Stimulated activated CD8-positive, alpha-beta memory T cell treated with anti-CD3 and anti-CD28 coated beads, Interleukin-4, amount 100 ng/mL, for 24 hours (primary cell): ENCODE measurements around the gene DNMT3B.
"Not testable (repeated sequence)": the region's sequence is repeated elsewhere in the genome, so short reads cannot be mapped to it uniquely, and the experiment has no call there.

Source experiments
- DNase-seq: peaks from one replicate; pipeline ENCODE4 v3.0.0-alpha.2; 2020; ENCODE audit warnings: low read depth

Gene DNMT3B

DNA sequence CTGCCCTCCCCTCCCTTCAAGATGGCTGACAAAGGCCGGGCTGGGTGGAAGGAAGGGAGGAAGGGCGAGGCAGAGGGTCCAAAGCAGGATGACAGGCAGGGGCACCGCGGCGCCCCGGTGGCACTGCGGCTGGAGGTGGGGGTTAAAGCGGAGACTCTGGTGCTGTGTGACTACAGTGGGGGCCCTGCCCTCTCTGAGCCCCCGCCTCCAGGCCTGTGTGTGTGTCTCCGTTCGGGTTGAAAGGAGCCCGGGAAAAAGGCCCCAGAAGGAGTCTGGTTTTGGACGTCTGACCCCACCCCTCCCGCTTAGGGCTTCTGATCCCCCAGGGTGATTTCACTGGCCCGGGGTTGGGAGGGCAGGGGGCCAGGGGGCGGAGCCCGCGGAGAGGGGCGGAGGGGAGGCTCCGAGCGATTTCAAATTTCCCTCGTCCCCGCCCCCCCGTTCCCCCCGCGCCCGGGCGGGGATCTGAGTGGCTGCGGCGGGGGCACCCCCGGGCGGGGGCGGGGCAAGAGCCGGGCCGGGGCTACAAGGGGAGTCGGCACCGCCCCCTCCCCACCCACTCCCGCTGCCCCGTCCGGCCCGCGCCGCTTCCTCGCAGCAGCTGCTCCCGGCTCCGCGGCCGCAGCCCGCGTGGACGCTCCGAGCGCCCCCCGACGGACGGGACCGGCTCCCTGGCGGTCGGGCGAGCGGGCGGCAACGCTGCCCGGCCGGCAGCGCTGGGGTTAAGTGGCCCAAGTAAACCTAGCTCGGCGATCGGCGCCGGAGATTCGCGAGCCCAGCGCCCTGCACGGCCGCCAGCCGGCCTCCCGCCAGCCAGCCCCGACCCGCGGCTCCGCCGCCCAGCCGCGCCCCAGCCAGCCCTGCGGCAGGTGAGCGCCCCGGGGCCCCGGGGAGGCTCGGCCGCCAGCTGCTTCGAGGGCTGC lies at the start of gene DNMT3B:
Gene DNMT3B (plus strand): TSS at position 555 of the 923 bp plus-strand sequence. CDS start 17,939 bp downstream, outside the sequence.
- peak; percentile 73 for DNase-seq

DNA sequence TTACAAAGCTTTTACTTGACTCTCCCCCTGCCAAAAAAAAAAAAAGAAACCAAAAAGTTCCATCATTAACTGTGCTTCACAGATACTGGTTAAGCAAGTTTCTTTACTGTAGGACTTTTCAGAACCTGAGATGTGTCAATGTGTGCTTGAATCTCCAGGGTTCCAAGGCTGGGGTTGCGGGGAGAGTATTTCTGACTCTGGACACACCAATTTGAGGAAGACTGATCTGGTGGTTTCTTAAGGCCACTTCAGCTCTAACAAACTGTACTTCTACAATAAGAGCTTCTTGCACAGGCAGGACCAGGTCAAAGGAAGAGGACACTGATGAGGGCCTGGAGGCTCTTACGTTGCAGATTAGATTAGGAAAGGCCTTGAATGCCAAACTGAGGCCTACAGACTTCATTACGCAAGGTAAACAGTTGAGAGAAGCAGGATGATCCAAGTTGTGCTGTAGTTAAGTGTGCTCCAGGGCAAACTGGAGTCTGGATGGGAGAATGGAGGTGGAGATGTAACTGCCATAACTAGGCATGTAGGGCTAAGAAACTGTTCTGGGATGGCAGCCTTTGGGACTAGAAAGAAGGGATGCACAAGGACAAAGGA lies 43.3 kb upstream of the DNMT3B start:
- DNase-seq, result no peak

DNA sequence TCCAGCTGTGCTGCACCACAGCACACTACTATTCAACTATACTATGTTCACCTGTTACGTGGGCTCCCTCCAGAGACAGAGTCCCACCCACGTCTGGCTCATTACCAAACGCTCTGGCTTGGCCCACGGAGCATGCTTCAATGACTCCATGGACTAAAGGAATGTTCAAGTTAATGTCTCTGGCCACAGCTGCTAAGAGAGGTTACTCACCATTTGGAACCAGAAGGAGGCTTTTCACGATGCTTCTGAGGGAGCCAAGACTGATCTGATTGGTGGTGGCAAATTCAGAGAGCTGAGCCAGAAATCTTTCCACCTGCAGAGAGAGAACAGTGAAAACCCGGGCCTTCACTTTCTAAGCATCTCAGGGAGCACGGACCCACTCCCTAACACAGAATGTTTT lies 34.5 kb upstream of the DNMT3B start:
- no peak for DNase-seq

DNA sequence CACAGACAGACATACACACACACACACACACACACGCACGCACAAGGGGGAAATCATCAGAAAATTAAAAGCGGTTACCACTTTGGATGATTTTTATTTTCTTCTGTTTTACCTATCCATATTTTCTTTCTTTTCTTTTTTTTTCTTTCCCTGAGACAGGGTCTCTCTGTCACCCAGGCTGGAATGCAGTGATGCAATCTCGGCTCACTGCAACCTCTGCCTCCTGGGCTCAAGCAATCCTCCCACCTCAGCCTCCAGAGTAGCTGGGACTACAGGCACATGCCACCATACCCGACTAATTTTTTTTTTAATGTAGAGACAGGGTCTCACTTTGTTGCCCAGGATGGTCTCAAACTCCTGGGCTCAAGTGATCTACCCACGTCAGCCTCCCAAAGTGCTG lies 33.8 kb upstream of the DNMT3B start:
- DNase-seq, result not testable (repeated sequence)

DNA sequence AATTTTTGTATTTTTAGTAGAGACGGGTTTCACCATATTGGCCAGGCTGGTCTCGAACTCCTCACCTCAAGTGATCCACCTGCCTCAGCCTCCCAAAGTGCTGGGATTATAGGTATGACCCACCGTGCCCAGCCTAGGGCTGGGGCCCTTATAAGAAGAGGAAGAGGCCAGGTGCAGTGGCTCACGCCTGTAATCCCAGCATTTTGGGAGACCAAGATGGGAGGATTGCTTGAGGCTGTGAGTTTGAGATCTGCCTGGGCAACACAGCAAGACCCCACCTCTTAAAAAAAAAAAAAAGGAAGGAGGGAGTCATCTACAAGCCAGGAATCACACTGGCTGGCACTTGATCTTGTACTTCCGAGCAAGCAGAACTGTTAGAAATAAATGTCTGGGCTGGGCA lies 32.9 kb upstream of the DNMT3B start:
- not testable (repeated sequence) for DNase-seq

DNA sequence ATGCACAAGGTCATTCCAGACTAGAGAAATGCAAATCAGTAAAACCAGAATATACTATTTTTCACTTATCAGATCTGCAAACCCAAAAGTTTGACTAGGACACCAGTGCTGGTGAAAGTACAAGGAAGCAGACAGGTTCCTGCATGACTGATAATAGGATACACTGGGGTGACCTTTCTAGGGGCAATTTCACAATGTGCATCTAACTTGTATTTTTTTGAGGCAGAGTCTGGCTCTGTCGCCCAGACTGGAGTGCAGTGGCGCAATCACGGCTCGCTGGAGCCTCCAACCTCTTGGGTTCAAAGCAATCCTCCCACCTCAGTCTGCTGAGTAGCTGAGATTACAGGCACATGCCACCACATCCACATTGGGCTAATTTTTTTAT lies 30.3 kb upstream of the DNMT3B start:
- DNase-seq, result no peak

DNA sequence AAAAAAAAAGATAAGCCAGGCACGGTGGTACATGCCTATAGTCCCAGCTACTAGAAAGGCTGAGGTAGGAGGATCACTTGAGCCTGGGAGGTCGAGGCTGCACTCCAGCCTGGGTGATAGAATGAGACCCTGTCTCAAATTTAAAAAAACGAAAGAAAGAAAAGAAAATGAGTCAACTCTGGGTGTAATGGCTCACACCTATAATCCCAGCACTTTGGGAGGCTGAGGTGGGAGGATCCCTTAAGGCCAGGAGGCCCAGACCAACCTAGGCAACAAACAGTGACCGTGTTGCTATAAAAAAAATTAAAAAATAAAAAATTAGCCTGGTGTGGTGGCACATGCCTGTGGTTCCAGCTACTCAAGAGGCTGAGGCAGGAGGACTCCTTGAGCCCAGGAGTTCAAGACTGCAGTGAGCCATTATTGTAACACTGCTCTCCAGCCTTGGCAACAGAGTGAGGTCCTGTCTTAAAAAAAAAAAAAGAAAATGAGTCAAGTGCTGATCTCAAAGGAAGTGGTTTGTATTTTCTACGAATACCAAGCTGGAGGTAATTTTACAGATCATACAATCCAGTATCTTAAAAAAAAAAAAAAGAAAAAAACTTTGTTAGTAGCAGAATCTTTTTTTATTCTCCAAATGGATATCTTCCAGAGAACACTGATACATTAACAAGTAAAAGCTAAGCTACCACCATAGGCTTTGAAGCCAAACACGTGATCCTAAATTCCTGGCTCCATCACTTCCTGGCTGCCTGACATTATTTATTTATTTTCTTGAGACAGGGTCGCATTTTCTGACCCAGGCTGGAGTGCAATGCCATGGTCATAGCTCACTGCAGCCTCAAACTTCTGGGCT lies 24.6 kb upstream of the DNMT3B start:
- DNase-seq, result no peak

DNA sequence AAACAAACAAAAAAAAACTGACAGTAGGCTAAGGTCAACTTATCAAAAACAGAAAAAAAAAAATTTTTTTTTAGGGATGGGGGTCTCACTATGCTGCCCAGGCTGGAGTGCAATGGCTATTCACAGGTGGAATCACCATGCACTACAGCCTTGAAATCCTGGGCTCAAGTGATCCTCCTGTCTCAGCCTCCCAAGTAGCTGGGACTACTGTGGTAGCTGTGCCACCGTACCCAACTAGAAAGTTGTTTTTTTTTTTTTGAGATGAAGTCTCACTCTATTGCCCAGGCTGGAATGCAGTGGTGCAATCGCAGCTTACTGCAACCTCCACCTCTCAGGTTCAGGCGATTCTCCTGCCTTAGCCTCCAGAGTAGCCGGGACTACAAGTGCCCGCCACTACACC lies 21.0 kb upstream of the DNMT3B start:
- DNase-seq, result no peak

DNA sequence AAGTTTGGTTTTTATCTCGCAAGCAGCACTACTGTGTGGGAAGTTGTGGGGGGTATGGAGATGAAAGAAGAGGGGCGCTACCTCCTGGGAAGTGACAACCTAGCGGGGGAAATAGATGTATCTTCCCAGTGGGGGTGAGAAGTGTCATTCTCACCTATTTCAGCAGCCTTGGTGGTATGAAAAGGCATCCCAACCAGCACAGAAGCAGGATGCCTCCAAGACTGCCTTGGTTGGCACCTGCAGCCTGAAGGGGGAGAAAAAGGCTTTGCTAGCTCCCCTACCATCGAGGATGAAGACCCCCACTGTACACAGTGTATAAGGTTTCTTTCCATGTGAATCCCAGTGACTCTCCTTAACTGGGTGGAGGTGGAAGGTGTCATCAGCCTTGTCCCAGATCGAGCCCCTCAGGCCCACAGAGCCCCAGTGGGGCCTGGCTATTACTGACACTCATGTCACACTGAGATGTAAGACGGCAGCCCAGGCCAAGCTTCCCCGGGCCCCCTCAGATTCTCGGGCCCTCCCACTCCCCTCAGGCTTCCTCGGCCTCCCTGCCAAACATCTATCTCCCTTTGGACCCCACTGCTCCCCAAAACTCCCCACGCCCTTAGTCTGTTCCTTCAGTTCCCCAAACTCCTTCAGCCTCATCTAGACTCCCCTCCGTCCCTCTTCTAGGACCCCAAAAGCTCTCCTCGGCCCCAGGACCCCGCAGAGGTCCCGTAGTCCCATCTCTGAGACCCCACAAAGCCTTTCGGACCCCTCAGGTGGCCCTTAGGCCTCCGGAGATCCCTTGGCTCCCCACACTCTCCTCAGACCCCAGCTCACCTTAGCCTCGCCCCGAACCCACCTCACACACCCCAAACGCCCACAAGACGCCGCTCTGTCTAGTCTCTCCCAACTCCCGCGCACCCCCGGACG lies 19.6 kb upstream of the DNMT3B start:
- no peak for DNase-seq

DNA sequence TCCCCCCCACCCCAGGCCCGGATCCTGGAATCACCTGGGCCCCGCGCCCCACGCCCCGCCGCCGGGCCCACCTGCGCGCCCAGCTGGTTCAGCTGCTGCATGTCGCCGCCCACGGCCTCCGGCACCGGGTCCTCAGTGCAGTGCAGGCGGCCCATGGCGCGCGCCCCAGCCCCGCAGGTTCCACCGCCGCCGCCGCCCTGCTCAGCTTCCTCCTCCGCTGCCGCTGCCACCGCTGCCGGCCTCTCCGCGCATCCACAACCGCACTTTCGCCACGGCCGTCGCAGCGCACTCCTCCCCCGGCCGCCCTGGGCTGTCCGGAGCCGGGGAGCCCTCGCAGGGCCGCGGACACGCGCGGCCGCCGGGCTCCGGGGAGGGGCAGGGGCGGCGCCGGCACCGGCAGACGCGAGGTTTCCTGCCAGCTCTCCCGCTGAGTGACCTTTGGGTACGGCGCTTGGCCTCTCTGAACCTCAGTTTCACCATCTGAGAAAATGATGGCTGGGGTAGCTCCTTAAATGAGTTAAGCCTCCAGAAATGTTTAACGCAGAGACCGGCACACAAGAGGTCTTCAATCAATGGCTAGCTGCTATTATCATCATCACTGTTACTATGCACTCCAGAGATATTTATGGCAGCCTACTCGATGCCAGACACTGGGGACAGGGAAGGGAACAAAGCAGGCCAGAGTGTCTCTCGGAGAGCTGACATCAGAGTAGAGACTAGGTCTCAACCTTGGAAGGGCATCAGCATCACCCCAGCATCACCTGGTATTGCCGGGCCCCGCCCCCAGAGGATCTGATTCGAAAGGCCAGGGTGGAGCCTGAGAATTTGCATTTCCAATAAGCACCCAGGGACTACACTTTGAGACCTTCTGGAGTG lies 18.7 kb upstream of the DNMT3B start, which contains the start of gene COMMD7:
Gene COMMD7 (minus strand): TSS at position 231 of the 876 bp plus-strand sequence. CDS start 76 bp downstream, at position 155.
- DNase-seq, result peak; percentile 44

DNA sequence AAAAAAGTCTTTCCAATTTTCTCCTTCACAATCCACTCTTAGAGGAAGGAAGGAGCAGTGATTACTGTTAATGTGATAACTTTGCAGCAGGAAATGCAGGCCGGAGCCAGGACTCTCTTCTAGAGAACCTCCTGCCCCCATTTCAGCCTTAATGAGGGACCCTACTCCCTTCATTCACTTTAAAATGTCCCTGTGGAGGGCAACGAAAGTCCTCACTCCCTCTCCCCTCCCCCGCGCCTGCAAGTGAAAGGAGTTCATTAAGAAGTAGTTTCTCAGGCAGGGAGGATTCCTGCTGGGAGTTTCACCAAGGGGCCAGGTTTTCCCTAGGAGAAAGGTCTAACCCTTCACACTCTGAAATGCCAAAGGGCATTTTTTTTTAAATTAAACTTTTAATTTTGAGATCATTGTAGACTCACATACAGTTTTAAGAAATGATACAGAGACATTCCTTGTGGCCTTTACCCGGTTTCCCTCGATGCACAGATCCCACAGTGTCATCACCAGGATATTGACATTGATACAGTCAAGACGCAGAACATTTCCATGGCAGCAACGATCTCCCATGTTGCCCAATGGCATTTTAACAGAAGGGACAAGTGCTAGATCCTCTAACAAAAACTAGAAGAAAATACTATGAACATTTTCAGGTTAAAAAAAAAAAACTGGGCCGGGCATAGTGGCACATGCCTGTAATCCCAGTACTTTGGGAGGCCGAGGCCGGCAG lies 12.1 kb upstream of the DNMT3B start:
- DNase-seq, result no peak

DNA sequence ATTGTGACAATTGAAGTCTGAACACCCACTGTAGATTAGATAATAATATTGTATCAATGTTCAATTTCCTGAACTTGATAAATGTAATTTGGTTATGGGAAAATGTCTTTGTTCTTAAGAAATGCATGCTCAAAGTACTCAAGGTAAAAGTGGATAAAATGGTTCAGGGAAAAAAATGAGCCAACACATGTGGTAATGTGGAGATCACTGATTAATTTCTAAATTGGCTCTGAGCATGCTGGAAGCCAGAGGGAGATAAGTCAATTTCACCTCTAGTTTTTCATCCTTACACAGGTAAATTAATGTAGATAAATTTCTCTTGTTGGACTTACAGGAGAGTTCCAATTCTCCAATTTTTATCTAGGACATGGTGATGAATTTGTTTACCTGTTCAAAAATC lies 10.9 kb upstream of the DNMT3B start:
- no peak for DNase-seq

DNA sequence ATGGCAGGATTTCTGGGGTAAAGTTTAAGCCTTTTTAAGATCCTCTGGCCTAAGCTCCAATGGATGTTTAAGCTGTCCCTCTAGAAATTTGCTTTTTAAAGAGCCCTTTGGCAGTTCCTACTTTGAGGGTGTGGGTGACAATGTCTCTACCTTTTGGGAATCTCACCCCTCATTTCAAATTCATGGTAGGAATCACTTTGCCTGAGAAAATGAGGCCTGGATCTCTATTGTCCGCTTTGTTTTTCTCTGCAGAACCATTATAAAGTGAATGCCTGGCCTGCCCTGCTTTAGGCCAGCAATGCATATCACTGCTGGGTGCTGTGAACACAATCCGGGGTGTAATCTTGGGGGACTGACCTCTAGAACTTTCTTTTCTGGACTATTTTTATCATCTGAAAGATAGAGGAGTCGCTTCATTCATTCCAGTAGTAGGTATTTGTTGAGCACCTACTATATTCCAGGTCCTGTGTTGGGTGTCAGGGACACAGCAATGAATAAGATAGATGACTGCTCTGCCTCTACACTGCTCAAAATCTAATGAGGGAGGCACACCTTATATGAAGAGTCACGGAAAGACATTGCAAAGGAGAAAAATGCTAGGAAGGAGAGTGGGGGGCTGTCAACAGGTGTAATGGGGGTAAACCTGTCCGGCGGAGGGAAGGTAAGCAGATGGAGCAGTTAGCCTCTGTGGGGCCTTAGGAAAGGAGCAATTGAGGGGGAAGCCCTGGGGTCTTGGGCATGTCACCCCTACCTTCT lies 10.3 kb upstream of the DNMT3B start:
- no peak for DNase-seq

DNA sequence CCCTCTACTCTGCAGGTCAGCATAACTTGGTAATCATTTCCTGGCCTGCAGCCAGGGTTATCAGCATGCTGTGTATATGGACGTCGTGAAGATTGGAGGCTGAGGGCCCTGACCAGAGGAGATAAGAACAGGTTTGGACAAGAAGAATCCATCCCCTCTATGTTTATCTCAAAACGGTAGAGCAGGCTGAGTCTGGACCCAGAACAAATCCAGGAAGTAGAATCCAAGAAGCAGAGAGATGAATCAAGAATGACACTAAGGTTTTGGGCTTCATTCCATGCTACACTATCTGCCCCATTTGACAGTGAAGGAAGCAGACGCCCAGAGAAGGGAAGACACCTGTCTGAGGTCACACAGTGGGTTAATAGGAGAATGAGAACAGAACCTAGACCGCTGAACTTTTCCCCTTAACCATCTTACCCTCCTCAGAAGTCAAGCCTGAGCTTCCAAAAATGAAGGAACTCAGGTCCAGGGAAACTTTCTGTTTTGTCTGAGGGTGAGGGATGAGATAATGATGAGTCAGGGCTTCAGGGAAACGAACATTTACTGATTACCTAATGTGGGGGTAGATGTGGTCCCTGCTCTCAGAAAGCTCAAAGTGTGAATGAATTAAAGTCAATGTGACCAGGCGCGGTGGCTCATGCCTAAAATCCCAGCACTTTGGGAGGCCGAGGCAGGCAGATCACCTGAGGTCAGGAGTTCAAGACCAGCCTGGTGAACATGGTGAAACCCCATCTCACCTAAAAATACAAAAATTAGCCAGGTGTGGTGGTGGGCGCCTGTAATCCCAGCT lies 9.5 kb upstream of the DNMT3B start:
- DNase-seq, result no peak

DNA sequence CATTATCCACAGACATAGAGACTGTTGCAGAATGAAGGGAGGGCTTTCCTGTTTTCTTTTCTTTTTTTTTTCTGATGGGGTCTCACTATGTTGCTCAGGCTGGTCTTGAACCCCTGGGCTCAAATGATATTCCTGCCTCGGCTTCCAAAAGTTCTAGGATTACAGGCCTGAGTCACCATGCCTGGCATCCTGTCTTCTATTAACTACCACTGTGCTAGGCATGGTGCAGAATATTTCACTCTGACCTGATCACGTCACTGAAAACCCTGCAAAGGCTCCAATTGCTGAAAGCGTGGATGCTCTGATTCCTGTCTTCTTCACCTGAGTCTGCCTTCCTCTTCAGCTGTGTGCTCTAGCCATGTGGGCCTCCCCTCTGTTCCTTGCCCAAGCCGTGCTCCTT lies 8.5 kb upstream of the DNMT3B start:
- no peak for DNase-seq

DNA sequence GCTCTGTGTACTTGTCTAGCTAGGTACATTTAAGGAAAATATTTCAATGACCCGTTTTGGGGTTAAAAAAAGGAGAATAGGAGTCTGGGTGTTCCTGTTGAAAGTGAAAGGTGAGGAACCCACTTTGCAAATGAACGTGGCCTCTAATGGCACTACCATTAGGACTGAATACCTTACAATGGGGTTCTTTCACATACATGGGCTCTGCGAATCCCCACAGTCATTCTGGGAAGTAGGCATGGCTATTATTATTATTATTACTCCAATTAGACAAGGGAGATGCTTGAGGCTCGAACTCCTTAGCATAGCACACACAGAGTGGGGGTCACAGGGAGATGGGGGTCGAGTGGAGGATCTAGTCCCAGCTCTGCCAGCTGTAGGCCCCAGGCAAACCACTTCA lies 6.0 kb upstream of the DNMT3B start:
- DNase-seq, result no peak

DNA sequence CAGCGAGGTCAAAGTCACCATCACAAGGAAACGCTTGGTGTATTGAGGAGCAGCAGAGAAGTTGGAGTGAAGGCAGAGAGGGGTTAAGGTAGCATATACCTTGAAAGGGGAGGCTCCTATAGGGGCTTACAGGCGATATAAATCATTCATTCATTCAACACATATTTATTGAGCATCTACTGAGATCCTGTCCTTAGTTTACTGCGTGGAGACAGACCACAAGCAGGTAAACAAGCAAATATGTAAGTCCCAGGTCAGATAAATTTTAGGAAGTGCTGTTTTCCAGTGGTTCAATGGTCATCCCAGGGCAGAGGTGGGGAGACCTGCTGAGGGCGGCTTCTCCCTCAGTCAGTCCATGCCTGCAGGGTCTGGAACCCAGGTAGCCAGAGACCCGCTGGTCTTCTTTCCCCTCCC lies 761 bp upstream of the DNMT3B start:
- DNase-seq, result no peak

DNA sequence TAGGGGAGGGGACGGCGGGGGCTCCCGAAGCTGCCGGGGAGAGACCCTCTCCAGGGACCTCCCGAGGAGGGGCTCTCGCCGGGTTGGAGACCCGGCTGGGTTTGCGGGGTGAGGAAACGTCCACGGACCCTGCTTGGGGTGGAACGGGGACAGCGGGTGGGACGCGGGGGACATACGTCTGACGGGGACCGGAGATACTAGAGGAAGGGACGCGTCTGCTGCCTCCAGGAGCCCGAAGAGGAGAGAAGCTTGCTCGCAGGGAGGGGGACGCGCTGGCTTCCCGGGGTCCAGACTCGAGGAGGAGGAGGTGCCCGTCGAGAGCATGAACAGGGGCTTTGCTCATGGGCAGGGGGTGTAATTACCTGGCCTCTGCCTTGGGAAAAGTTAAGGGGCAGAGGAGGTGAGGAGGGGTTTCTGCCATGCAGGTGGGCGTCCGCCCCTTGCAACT lies 593 bp downstream of the DNMT3B start:
- no peak for DNase-seq
